HepG2 (cell line): Measurements from ENCODE around the gene STK25. TPM values are rescaled to one million over a fixed set of nuclear protein-coding genes. Genes with fewer than 3 reads are reported as not detected.

Experiments used
- FOXA1 ChIP-seq, 2 experiments: fragments of 450-650 bp in 1 of 2; sonication (generic) in 1 of 2; formaldehyde crosslinking in 1 of 2; IDR thresholded peaks; 2 replicates each; pipeline versions ENCODE4 v1.4.0 to v1.6.1; 2016 to 2020; ENCODE audit warnings: missing genetic modification reagents in 1 of 2
- HBP1 ChIP-seq: IDR thresholded peaks from 2 replicates; pipeline ENCODE4 v1.6.1; 2016; ENCODE audit warnings: low read depth, control low read depth
- ISL2 ChIP-seq: sonication (generic); formaldehyde crosslinking; IDR thresholded peaks from 2 replicates; pipeline ENCODE4 v1.5.0; 2020; ENCODE audit warnings: missing genetic modification reagents
- MBD4 ChIP-seq: IDR thresholded peaks from 2 replicates; pipeline ENCODE4 v1.6.1; 2012; ENCODE audit warnings: low read length, inconsistent platforms, borderline replicate concordance
- MEF2D ChIP-seq: sonication (generic); formaldehyde crosslinking; IDR thresholded peaks from 2 replicates; pipeline ENCODE4 v1.5.1; 2020; ENCODE audit warnings: mild to moderate bottlenecking, missing genetic modification reagents
- NR3C1 ChIP-seq: sonication (generic); formaldehyde crosslinking; IDR thresholded peaks from 2 replicates; pipeline ENCODE4 v1.4.0; 2020; ENCODE audit warnings: missing genetic modification reagents
- POLR2G ChIP-seq: fragments of 200-400 bp; formaldehyde crosslinking; IDR thresholded peaks from 2 replicates; pipeline ENCODE4 v1.6.1; 2018; ENCODE audit warnings: mild to moderate bottlenecking, low read depth, low read length, moderate library complexity
- RERE ChIP-seq: IDR thresholded peaks from 2 replicates; pipeline ENCODE4 v1.6.1; 2016; ENCODE audit warnings: low read depth, missing genetic modification reagents, missing compliant biosample characterization
- ZBTB38 ChIP-seq: sonication (generic); formaldehyde crosslinking; IDR thresholded peaks from 2 replicates; pipeline ENCODE4 v1.5.1; 2020; ENCODE audit warnings: mild to moderate bottlenecking, missing genetic modification reagents
- ZBTB42 ChIP-seq: sonication (generic); formaldehyde crosslinking; IDR thresholded peaks from 2 replicates; pipeline ENCODE4 v1.5.0; 2020; ENCODE audit warnings: mild to moderate bottlenecking, missing genetic modification reagents
- ZNF12 ChIP-seq: sonication (generic); formaldehyde crosslinking; IDR thresholded peaks from 2 replicates; pipeline ENCODE4 v1.5.0; 2020; ENCODE audit warnings: missing genetic modification reagents
- ZNF280D ChIP-seq: sonication (generic); formaldehyde crosslinking; IDR thresholded peaks from 2 replicates; pipeline ENCODE4 v1.5.1; 2020; ENCODE audit warnings: mild to moderate bottlenecking, missing genetic modification reagents
- ZNF629 ChIP-seq: sonication (generic); formaldehyde crosslinking; conservative IDR thresholded peaks from 2 replicates; pipeline ENCODE4 v1.5.0; 2020; ENCODE audit warnings: missing genetic modification reagents
- ZNF672 ChIP-seq: sonication (generic); formaldehyde crosslinking; IDR thresholded peaks from 2 replicates; pipeline ENCODE4 v1.8.1; 2022; ENCODE audit warnings: missing genetic modification reagents
- ZNF768 ChIP-seq: sonication (generic); formaldehyde crosslinking; IDR thresholded peaks from 2 replicates; pipeline ENCODE4 v1.4.0; 2020; ENCODE audit warnings: missing genetic modification reagents
- ZNF790 ChIP-seq: sonication (generic); formaldehyde crosslinking; IDR thresholded peaks from 2 replicates; pipeline ENCODE4 v1.8.0; 2022; ENCODE audit warnings: missing genetic modification reagents, mild to moderate bottlenecking, borderline replicate concordance
- ZSCAN12 ChIP-seq: sonication (generic); formaldehyde crosslinking; IDR thresholded peaks from 2 replicates; pipeline ENCODE4 v1.9.0; 2021; ENCODE audit warnings: mild to moderate bottlenecking, missing genetic modification reagents
- polyA plus RNA-seq, 8 experiments: library from polyadenylated mRNA; depleted of rRNA in 3 of 8; stranded (reverse) in 7 of 8; unstranded in 1 of 8; fragments of >200 nt; fragmentation: Illumina TruSeq in 4 of 8; extraction: Trizol in 4 of 8; gene quantifications; 2 replicates each; pipeline versions ENCODE4 v1.2.1 to v1.2.3, GENCODE V29; 2011 to 2016; ENCODE audit warnings: low read depth in 4 of 8, missing spikeins in 1 of 8, mixed read lengths in 1 of 8; ENCODE audit not compliant: insufficient read depth in 1 of 8
- total RNA-seq, 5 experiments: library from RNA; depleted of rRNA; stranded (reverse); fragments of >200 nt; fragmentation: Illumina TruSeq; extraction: Trizol; gene quantifications; 2 replicates each; pipeline ENCODE4 v1.2.3, GENCODE V29; 2016; ENCODE audit warnings: low read depth in 1 of 5

The STK25 gene
- total and polyA plus RNA-seq, 2 of the 13 experiments (the other 11 are each of a cell fraction or from before 2014, with no cell fraction given): 177 to 481 TPM

GRCh38 chr2:241547781-241548450 is 39.5 kb upstream of the STK25 start (continued):
- TF ChIP-seq ZBTB42 (no peak), MEF2D (CRISPR knock-in tag) (no peak), ISL2 (CRISPR knock-in tag) (no peak), ZNF629 (CRISPR knock-in tag) (no peak), FOXA1 (IDR thresholded peaks at IDR 0.05) (no peak), FOXA1 (CRISPR knock-in tag; IDR thresholded peaks at IDR 0.05) (no peak), ZSCAN12 (no peak), ZNF280D (CRISPR knock-in tag) (no peak), HBP1 (CRISPR knock-in tag) (no peak), ZNF790 (CRISPR knock-in tag) (no peak), ZNF672 (CRISPR knock-in tag) (no peak), MBD4 (no peak), NR3C1 (CRISPR knock-in tag) (no peak), POLR2G (no peak), ZNF768 (peak; percentile 41; the same call in 1 of the 2 replicates), ZNF12 (CRISPR knock-in tag) (peak; percentile 96), ZBTB38 (CRISPR knock-in tag) (peak; percentile 65; the same call in 1 of the 2 replicates), RERE (CRISPR knock-in tag) (no peak)
